GM12892 (cell line): Measurements from ENCODE around the gene BET1.

Experiments used
- POLR2A ChIP-seq: IDR thresholded peaks from 2 replicates; pipeline ENCODE4 v1.6.1; 2011; ENCODE audit warnings: low read depth, low read length, control low read depth
- POLR2AphosphoS5 ChIP-seq: IDR thresholded peaks from 2 replicates; pipeline ENCODE4 v1.6.1; 2011; ENCODE audit warnings: low read depth, low read length, control low read depth

GRCh38 chr7:93964262-93964661 is 39.9 kb downstream of the BET1 start:
- no peak for TF ChIP-seq POLR2AphosphoS5
- no peak for TF ChIP-seq POLR2A
